Ishikawa (cell line): ENCODE results near the gene FAM32A.

ENCODE experiments used
- CEBPB ChIP-seq: IDR thresholded peaks from 2 replicates; pipeline ENCODE4 v1.6.1; 2012
- CREB1 ChIP-seq: IDR thresholded peaks from 2 replicates; pipeline ENCODE4 v1.6.1; 2012; ENCODE audit warnings: low read depth
- EGR1 ChIP-seq: IDR thresholded peaks from 2 replicates; pipeline ENCODE4 v1.6.1; 2012
- EP300 ChIP-seq: IDR thresholded peaks from 2 replicates; pipeline ENCODE4 v1.6.1; 2012; ENCODE audit warnings: borderline replicate concordance
- FOXM1 ChIP-seq: IDR thresholded peaks from 2 replicates; pipeline ENCODE4 v1.6.1; 2012; ENCODE audit warnings: low read depth, borderline replicate concordance
- MAX ChIP-seq: IDR thresholded peaks from 2 replicates; pipeline ENCODE4 v1.6.1; 2012
- NFIC ChIP-seq: IDR thresholded peaks from 2 replicates; pipeline ENCODE4 v1.6.1; 2012
- RAD21 ChIP-seq: IDR thresholded peaks from 2 replicates; pipeline ENCODE4 v1.6.1; 2012; ENCODE audit warnings: low read depth
- TAF1 ChIP-seq: IDR thresholded peaks from 2 replicates; pipeline ENCODE4 v1.6.1; 2012; ENCODE audit warnings: low read depth, mild to moderate bottlenecking
- TCF12 ChIP-seq: IDR thresholded peaks from 2 replicates; pipeline ENCODE4 v1.6.1; 2012; ENCODE audit warnings: low read depth
- TEAD4 ChIP-seq: IDR thresholded peaks from 2 replicates; pipeline ENCODE4 v1.6.1; 2012
- YY1 ChIP-seq: IDR thresholded peaks from 2 replicates; pipeline ENCODE4 v1.6.1; 2012; ENCODE audit warnings: low read depth
- ZBTB7A ChIP-seq: IDR thresholded peaks from 2 replicates; pipeline ENCODE4 v1.6.1; 2012; ENCODE audit warnings: low read depth
- TF ChIP-seq, protein P1 (sequence below): IDR thresholded peaks from 2 replicates; pipeline ENCODE4 v1.6.1; 2012; ENCODE audit warnings: low read depth, mild to moderate bottlenecking
- TF ChIP-seq, protein P2 (sequence below): IDR thresholded peaks from 2 replicates; pipeline ENCODE4 v1.6.1; 2012

FAM32A gene

DNA sequence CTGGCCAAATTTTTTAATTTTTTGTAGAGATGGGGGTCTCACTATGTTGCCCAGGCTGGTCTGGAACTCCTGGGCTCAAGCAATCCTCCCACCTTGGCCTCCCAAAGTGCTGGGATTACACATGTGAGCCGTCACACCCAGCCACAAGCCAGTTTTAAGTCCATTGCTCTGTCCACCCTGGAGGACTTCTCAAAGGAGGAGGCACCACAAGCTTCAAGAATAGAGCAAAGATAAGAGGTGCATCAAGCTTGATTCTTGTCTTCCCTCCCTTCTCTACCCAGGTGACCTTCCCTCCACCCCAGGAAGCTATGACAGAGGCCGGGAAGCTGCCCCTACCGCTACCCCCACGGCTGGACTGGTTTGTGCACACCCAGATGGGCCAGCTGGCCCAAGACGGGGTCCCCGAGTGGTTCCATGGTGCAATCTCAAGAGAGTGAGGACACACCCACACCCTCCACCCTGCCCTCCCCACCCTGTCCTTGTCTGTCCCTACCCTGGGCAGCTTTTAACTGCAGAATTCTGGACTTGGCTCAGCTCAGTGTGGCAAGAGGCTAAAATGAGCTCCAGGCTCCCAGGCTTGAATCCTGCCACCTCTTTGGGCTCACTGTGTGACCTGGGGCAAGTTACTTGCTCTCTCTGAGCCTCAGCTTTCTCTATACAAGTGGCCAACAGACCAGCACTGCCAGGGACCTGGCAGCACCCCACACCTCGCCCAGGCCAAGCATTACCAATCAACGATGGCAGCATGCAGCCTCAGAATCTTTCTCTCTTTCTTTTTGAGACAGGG lies 36.6 kb upstream of the FAM32A start:
- TF ChIP-seq TCF12 (no peak), FOXM1 (no peak), YY1 (no peak), RAD21 (no peak), CREB1 (no peak), CEBPB (no peak)
- TF ChIP-seq, protein P1, sequence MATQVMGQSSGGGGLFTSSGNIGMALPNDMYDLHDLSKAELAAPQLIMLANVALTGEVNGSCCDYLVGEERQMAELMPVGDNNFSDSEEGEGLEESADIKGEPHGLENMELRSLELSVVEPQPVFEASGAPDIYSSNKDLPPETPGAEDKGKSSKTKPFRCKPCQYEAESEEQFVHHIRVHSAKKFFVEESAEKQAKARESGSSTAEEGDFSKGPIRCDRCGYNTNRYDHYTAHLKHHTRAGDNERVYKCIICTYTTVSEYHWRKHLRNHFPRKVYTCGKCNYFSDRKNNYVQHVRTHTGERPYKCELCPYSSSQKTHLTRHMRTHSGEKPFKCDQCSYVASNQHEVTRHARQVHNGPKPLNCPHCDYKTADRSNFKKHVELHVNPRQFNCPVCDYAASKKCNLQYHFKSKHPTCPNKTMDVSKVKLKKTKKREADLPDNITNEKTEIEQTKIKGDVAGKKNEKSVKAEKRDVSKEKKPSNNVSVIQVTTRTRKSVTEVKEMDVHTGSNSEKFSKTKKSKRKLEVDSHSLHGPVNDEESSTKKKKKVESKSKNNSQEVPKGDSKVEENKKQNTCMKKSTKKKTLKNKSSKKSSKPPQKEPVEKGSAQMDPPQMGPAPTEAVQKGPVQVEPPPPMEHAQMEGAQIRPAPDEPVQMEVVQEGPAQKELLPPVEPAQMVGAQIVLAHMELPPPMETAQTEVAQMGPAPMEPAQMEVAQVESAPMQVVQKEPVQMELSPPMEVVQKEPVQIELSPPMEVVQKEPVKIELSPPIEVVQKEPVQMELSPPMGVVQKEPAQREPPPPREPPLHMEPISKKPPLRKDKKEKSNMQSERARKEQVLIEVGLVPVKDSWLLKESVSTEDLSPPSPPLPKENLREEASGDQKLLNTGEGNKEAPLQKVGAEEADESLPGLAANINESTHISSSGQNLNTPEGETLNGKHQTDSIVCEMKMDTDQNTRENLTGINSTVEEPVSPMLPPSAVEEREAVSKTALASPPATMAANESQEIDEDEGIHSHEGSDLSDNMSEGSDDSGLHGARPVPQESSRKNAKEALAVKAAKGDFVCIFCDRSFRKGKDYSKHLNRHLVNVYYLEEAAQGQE, result no peak

DNA sequence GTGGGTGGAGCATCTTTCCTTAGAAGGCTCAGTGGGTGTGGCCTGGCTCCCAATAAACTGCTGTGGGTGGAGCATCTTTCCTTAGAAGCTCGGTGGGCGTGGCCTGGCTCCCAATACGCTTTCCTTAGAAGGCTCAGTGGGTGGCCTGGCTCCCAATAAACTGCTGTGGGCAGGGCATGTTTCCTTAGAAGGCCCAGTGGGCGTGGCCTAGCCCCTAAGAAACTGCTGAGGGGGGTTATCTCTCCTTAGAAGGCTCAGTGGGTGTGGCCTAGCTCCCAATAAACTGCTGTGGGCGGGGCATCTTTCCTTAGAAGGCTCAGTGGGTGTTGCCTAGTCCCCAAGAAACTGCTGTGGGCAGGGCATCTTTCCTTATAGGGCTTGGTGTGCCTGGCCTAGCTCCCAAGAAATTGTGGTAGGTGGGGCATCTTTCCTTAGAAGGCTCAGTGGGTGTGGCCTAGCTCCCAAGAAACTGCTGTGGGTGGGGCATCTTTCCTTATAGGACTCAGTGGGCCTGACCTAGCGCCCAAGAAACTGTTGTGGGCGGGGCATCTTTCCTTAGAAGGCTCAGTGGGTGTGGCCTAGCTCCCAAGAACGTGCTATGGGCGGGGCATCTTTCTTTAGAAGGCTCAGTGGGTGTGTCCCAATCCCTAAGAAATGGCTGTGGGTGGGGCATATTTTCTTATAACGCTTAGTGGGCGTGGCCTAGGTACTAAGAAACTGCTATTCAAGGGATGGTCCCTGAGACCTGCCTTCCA lies 31.5 kb upstream of the FAM32A start:
- no peak for TF ChIP-seq TCF12
- TF ChIP-seq, protein P1, result no peak
- no peak for TF ChIP-seq MAX
- no peak for TF ChIP-seq FOXM1
- no peak for TF ChIP-seq NFIC
- TF ChIP-seq, protein P2, sequence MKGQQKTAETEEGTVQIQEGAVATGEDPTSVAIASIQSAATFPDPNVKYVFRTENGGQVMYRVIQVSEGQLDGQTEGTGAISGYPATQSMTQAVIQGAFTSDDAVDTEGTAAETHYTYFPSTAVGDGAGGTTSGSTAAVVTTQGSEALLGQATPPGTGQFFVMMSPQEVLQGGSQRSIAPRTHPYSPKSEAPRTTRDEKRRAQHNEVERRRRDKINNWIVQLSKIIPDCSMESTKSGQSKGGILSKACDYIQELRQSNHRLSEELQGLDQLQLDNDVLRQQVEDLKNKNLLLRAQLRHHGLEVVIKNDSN, result no peak
- TF ChIP-seq CEBPB, result no peak
- no peak for TF ChIP-seq RAD21
- no peak for TF ChIP-seq YY1
- TF ChIP-seq CREB1, result no peak
- no peak for TF ChIP-seq TEAD4
- TF ChIP-seq EGR1, result no peak
- no peak for TF ChIP-seq EP300
- TF ChIP-seq ZBTB7A, result no peak
- no peak for TF ChIP-seq TAF1

DNA sequence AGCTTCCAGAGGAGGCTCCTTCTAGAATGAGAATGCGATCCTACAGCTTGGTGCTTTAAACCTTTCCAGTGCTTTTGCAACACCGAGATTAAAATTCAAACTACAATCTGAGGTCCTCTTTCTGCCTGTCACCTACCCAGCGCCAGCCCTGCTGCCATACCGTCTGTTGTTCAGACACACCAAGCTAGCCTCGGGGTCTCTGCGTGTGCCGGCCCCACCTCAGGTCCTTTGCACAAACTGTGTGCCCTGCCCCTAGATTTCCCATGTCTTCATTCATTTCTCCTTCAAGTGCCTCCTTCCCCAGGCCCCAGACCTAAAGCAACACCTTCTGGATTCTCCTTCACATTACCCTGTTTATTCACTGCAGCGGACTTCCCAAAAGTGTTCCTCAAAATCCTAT lies 30.7 kb upstream of the FAM32A start:
- TF ChIP-seq CREB1 (no peak), YY1 (no peak), FOXM1 (no peak), RAD21 (no peak), EP300 (no peak), TCF12 (no peak), CEBPB (no peak)
- TF ChIP-seq, protein P1, result no peak

- TF ChIP-seq CREB1 (no peak), TAF1 (no peak)
- TF ChIP-seq, protein P2, result no peak
- TF ChIP-seq, protein P1, result no peak
Measured at GRCh38 chr19:16155128-16155527, 30.1 kb upstream of the FAM32A start.
